Measurements from ENCODE around the gene PRIM2. TPM values are rescaled to one million over a fixed set of nuclear protein-coding genes. Genes with fewer than 3 reads are reported as not detected.

Gene PRIM2
- total RNA-seq, 1 experiment from 2014 or later: 45.2 TPM

GRCh38 chr6:57301757-57302156 is 15.7 kb upstream of the PRIM2 start:
- intact Hi-C loops (cut with micrococcal nuclease; ENCODE audit: unreplicated experiment): no loop called here
- no peak overlapping the region for H3K4me3 ChIP-seq (ENCODE audit: low read depth, low read length, poor library complexity, severe bottlenecking)
- no peaks in the 10 kb centered on the region for H3K9me3 ChIP-seq (ENCODE audit: low read depth, low read length, poor library complexity, severe bottlenecking)
- H3K4me1 ChIP-seq (ENCODE audit: insufficient read depth, low read length, poor library complexity, severe bottlenecking): peaks cover 12% of the 10 kb centered on the region
- TF ChIP-seq, protein P1, sequence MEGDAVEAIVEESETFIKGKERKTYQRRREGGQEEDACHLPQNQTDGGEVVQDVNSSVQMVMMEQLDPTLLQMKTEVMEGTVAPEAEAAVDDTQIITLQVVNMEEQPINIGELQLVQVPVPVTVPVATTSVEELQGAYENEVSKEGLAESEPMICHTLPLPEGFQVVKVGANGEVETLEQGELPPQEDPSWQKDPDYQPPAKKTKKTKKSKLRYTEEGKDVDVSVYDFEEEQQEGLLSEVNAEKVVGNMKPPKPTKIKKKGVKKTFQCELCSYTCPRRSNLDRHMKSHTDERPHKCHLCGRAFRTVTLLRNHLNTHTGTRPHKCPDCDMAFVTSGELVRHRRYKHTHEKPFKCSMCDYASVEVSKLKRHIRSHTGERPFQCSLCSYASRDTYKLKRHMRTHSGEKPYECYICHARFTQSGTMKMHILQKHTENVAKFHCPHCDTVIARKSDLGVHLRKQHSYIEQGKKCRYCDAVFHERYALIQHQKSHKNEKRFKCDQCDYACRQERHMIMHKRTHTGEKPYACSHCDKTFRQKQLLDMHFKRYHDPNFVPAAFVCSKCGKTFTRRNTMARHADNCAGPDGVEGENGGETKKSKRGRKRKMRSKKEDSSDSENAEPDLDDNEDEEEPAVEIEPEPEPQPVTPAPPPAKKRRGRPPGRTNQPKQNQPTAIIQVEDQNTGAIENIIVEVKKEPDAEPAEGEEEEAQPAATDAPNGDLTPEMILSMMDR (conservative IDR thresholded peaks at IDR 0.05; ENCODE audit: low read depth, low read length): no peak
- no peak for TF ChIP-seq EZH2 (IDR thresholded peaks at IDR 0.05; ENCODE audit: borderline replicate concordance, low read depth, low read length, poor library complexity, severe bottlenecking)
- BruUV-seq (replicated peaks): no TSS peak
- H3K27ac ChIP-seq (ENCODE audit: low read depth, low read length, poor library complexity, severe bottlenecking): no peak overlapping the region
- no peak for DNase-seq (ENCODE audit: low spot score)
- ChIA-PET CTCF (no interaction called here), POLR2A (ENCODE audit: low non-redundant PET) (no interaction called here)
- no peaks in the 10 kb centered on the region for H3K27me3 ChIP-seq (replicated peaks; ENCODE audit: insufficient read depth, low read depth, low read length, poor library complexity)
- no peaks in the 10 kb centered on the region for H3K36me3 ChIP-seq (ENCODE audit: insufficient read depth, low read length, poor library complexity, severe bottlenecking)

- intact Hi-C loops (cut with micrococcal nuclease; ENCODE audit: unreplicated experiment): no loop called here
- POLR2A ChIA-PET (ENCODE audit: low non-redundant PET): no interaction called here
- TF ChIP-seq, protein P1 (conservative IDR thresholded peaks at IDR 0.05; ENCODE audit: low read depth, low read length): no peak
- no peak for TF ChIP-seq EZH2 (IDR thresholded peaks at IDR 0.05; ENCODE audit: borderline replicate concordance, low read depth, low read length, poor library complexity, severe bottlenecking)
- Histone ChIP-seq H3K27me3 (replicated peaks; ENCODE audit: insufficient read depth, low read depth, low read length, poor library complexity) (no peaks in the 10 kb centered on the region), H3K9me3 (ENCODE audit: low read depth, low read length, poor library complexity, severe bottlenecking) (no peaks in the 10 kb centered on the region), H3K36me3 (ENCODE audit: insufficient read depth, low read length, poor library complexity, severe bottlenecking) (no peaks in the 10 kb centered on the region), H3K27ac (ENCODE audit: low read depth, low read length, poor library complexity, severe bottlenecking) (no peak overlapping the region), H3K4me1 (ENCODE audit: insufficient read depth, low read length, poor library complexity, severe bottlenecking) (peaks cover 12% of the 10 kb centered on the region), H3K4me3 (ENCODE audit: low read depth, low read length, poor library complexity, severe bottlenecking) (no peak overlapping the region)
- no TSS peak for BruUV-seq (replicated peaks)
- CTCF ChIA-PET: no interaction called here
- no peak for DNase-seq (ENCODE audit: low spot score)
Observed at GRCh38 chr6:57302477-57302876, 15.0 kb upstream of the PRIM2 start.

- DNase-seq (ENCODE audit: low spot score): peak; percentile 23
- Histone ChIP-seq H3K9me3 (ENCODE audit: low read depth, low read length, poor library complexity, severe bottlenecking) (no peaks in the 10 kb centered on the region), H3K36me3 (ENCODE audit: insufficient read depth, low read length, poor library complexity, severe bottlenecking) (no peaks in the 10 kb centered on the region), H3K4me1 (ENCODE audit: insufficient read depth, low read length, poor library complexity, severe bottlenecking) (peaks cover 12% of the 10 kb centered on the region), H3K27ac (ENCODE audit: low read depth, low read length, poor library complexity, severe bottlenecking) (no peak overlapping the region), H3K27me3 (replicated peaks; ENCODE audit: insufficient read depth, low read depth, low read length, poor library complexity) (no peaks in the 10 kb centered on the region), H3K4me3 (ENCODE audit: low read depth, low read length, poor library complexity, severe bottlenecking) (no peak overlapping the region)
- intact Hi-C loops (cut with micrococcal nuclease; ENCODE audit: unreplicated experiment): no loop called here
- BruUV-seq (replicated peaks): no TSS peak
- CTCF ChIA-PET: no interaction called here
- POLR2A ChIA-PET (ENCODE audit: low non-redundant PET): no interaction called here
- TF ChIP-seq, protein P1 (conservative IDR thresholded peaks at IDR 0.05; ENCODE audit: low read depth, low read length): no peak
- TF ChIP-seq EZH2 (IDR thresholded peaks at IDR 0.05; ENCODE audit: borderline replicate concordance, low read depth, low read length, poor library complexity, severe bottlenecking): no peak
Observed at GRCh38 chr6:57303931-57304681, 13.3 kb upstream of the PRIM2 start.
